ENCODE data around the gene NSFL1C. TPM values are rescaled to one million over a fixed set of nuclear protein-coding genes. Genes with fewer than 3 reads are reported as not detected.
A peak's percentile ranks its signal among the peaks of the same experiment; 100 is the strongest.

The NSFL1C gene
- total RNA-seq, 1 donor from 2014 or later: 80.1 TPM

- no peak overlapping the region for H3K27ac Mint-ChIP-seq (ENCODE audit: unreplicated experiment)
Observed at GRCh38 chr20:1423625-1424106, 43.0 kb downstream of the NSFL1C start.

GRCh38 chr20:1423206-1423605, 43.4 kb downstream of the NSFL1C start:
- Mint-ChIP-seq H3K27ac (ENCODE audit: unreplicated experiment) (no peak overlapping the region), H3K4me3 (ENCODE audit: unreplicated experiment) (no peak overlapping the region), H3K9me3 (ENCODE audit: unreplicated experiment) (peaks cover 14% of the 10 kb centered on the region), H3K4me1 (ENCODE audit: unreplicated experiment) (peaks cover 19% of the 10 kb centered on the region), H3K36me3 (ENCODE audit: unreplicated experiment) (no peaks in the 10 kb centered on the region), H3K27me3 (ENCODE audit: unreplicated experiment) (no peaks in the 10 kb centered on the region)
- no peak for TF ChIP-seq CTCF (IDR thresholded peaks at IDR 0.05)
- DNase-seq (ENCODE audit: extremely low spot score, unreplicated experiment): peak; percentile 60

More at GRCh38 chr20:1423625-1424106, 43.0 kb downstream of the NSFL1C start:
- Mint-ChIP-seq H3K36me3 (ENCODE audit: unreplicated experiment) (no peaks in the 10 kb centered on the region), H3K4me1 (ENCODE audit: unreplicated experiment) (peaks cover 14% of the 10 kb centered on the region), H3K9me3 (ENCODE audit: unreplicated experiment) (peaks cover 14% of the 10 kb centered on the region), H3K27me3 (ENCODE audit: unreplicated experiment) (no peaks in the 10 kb centered on the region), H3K4me3 (ENCODE audit: unreplicated experiment) (no peak overlapping the region)
- no peak for TF ChIP-seq CTCF (IDR thresholded peaks at IDR 0.05)
- DNase-seq (ENCODE audit: extremely low spot score, unreplicated experiment): peak; percentile 57

- Mint-ChIP-seq H3K27ac (ENCODE audit: unreplicated experiment) (no peak overlapping the region), H3K27me3 (ENCODE audit: unreplicated experiment) (no peaks in the 10 kb centered on the region), H3K36me3 (ENCODE audit: unreplicated experiment) (no peaks in the 10 kb centered on the region), H3K4me3 (ENCODE audit: unreplicated experiment) (no peak overlapping the region), H3K4me1 (ENCODE audit: unreplicated experiment) (peaks cover 17% of the 10 kb centered on the region), H3K9me3 (ENCODE audit: unreplicated experiment) (peaks cover 14% of the 10 kb centered on the region)
- no peak for TF ChIP-seq CTCF (IDR thresholded peaks at IDR 0.05)
- peak; percentile 62 for DNase-seq (ENCODE audit: extremely low spot score, unreplicated experiment)
Observed at GRCh38 chr20:1422753-1423152, 43.9 kb downstream of the NSFL1C start.

- Mint-ChIP-seq H3K4me1 (ENCODE audit: unreplicated experiment) (peaks cover 27% of the 10 kb centered on the region), H3K27ac (ENCODE audit: unreplicated experiment) (no peak overlapping the region), H3K36me3 (ENCODE audit: unreplicated experiment) (no peaks in the 10 kb centered on the region), H3K27me3 (ENCODE audit: unreplicated experiment) (no peaks in the 10 kb centered on the region), H3K4me3 (ENCODE audit: unreplicated experiment) (no peak overlapping the region), H3K9me3 (ENCODE audit: unreplicated experiment) (peaks cover 14% of the 10 kb centered on the region)
- TF ChIP-seq CTCF (IDR thresholded peaks at IDR 0.05): no peak
- no peak for DNase-seq (ENCODE audit: extremely low spot score, unreplicated experiment)
Observed at GRCh38 chr20:1420066-1420465, 46.6 kb downstream of the NSFL1C start.

GRCh38 chr20:1418350-1418749, 48.3 kb downstream of the NSFL1C start:
- peak overlapping the region; percentile 45 for H3K27ac Mint-ChIP-seq (ENCODE audit: unreplicated experiment)
- H3K4me3 Mint-ChIP-seq (ENCODE audit: unreplicated experiment): no peak overlapping the region
- H3K27me3 Mint-ChIP-seq (ENCODE audit: unreplicated experiment): no peaks in the 10 kb centered on the region
- no peaks in the 10 kb centered on the region for H3K36me3 Mint-ChIP-seq (ENCODE audit: unreplicated experiment)
- H3K9me3 Mint-ChIP-seq (ENCODE audit: unreplicated experiment): peaks cover 14% of the 10 kb centered on the region
- peaks cover 27% of the 10 kb centered on the region for H3K4me1 Mint-ChIP-seq (ENCODE audit: unreplicated experiment)
- TF ChIP-seq CTCF (IDR thresholded peaks at IDR 0.05): no peak
- no peak for DNase-seq (ENCODE audit: extremely low spot score, unreplicated experiment)
